Measurements from ENCODE around the gene RRAS2. TPM values are rescaled to one million over a fixed set of nuclear protein-coding genes. Genes with fewer than 3 reads are reported as not detected.

RRAS2 gene
- total and polyA plus RNA-seq, 9 of the 15 experiments (the other 6 are each of a cell fraction or from before 2014, with no cell fraction given) = 9.4 to 47.5 (median 37.6) TPM

DNA sequence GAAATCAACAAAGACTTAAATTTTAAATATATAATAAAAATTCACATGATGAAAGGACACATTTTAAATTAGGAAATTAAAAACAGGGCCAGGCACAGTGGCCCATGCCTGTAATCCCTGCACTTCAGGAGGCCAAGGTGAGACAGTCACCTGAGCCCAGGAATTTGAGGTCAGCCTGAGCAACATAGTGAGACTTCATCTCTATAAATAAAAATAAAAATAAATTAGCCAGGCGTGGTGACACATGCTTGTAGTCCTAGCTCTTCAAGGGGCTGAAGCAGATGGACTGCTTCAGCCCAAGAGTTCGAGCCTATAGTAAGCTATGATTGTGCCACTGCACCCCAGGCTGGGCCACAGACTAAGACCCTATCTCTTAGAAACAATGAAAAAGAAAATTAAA lies 29.3 kb downstream of the RRAS2 start:
- WGBS (ENCODE audit: insufficient coverage, low coverage, missing lambda C conversion rate) = 63% methylated on average over 2 of the region's 2 CpGs
- peaks cover 53% of the 10 kb centered on the region for H3K79me2 ChIP-seq (ENCODE audit: control insufficient read depth, insufficient read depth, low read length)
- no peak for TF ChIP-seq NCOA6 (IDR thresholded peaks at IDR 0.05)
- TF ChIP-seq MIER1 (IDR thresholded peaks at IDR 0.05; ENCODE audit: low read depth) = no peak
- no peak for TF ChIP-seq ZNF12 (CRISPR knock-in tag; IDR thresholded peaks at IDR 0.05)
- TF ChIP-seq SIN3A (IDR thresholded peaks at IDR 0.05; ENCODE audit: borderline replicate concordance in 2 of 2, control insufficient read depth in 1 of 2, low read depth in 2 of 2, low read length in 2 of 2) = no peak
- TF ChIP-seq, protein P1, sequence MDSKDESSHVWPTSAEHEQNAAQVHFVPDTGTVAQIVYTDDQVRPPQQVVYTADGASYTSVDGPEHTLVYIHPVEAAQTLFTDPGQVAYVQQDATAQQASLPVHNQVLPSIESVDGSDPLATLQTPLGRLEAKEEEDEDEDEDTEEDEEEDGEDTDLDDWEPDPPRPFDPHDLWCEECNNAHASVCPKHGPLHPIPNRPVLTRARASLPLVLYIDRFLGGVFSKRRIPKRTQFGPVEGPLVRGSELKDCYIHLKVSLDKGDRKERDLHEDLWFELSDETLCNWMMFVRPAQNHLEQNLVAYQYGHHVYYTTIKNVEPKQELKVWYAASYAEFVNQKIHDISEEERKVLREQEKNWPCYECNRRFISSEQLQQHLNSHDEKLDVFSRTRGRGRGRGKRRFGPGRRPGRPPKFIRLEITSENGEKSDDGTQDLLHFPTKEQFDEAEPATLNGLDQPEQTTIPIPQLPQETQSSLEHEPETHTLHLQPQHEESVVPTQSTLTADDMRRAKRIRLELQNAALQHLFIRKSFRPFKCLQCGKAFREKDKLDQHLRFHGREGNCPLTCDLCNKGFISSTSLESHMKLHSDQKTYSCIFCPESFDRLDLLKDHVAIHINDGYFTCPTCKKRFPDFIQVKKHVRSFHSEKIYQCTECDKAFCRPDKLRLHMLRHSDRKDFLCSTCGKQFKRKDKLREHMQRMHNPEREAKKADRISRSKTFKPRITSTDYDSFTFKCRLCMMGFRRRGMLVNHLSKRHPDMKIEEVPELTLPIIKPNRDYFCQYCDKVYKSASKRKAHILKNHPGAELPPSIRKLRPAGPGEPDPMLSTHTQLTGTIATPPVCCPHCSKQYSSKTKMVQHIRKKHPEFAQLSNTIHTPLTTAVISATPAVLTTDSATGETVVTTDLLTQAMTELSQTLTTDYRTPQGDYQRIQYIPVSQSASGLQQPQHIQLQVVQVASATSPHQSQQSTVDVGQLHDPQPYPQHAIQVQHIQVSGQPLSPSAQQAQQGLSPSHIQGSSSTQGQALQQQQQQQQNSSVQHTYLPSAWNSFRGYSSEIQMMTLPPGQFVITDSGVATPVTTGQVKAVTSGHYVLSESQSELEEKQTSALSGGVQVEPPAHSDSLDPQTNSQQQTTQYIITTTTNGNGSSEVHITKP (IDR thresholded peaks at IDR 0.05; ENCODE audit: partially characterized antibody) = no peak
- TF ChIP-seq NR2C2 (CRISPR knock-in tag; IDR thresholded peaks at IDR 0.05) = no peak
- TF ChIP-seq NR2C2 (tag; IDR thresholded peaks at IDR 0.05) = no peak
- no peak for TF ChIP-seq PPARD (CRISPR knock-in tag; IDR thresholded peaks at IDR 0.05)
- no peak for TF ChIP-seq CAMTA2 (CRISPR knock-in tag; conservative IDR thresholded peaks at IDR 0.05)
- TF ChIP-seq GTF2F1 (IDR thresholded peaks at IDR 0.05; ENCODE audit: low read depth, low read length) = no peak
- TF ChIP-seq SMC3 (conservative IDR thresholded peaks at IDR 0.05; ENCODE audit: insufficient read depth, low read depth, low read length) = no peak
- no peak for TF ChIP-seq ATF6 (CRISPR knock-in tag; IDR thresholded peaks at IDR 0.05)
- no peak for TF ChIP-seq STAT5A (IDR thresholded peaks at IDR 0.05; ENCODE audit: borderline replicate concordance, low read length)
- no peak for TF ChIP-seq SOX6 (IDR thresholded peaks at IDR 0.05)
- no peak for TF ChIP-seq PML (IDR thresholded peaks at IDR 0.05; ENCODE audit: low read length)
- no peak for TF ChIP-seq ETV6 (IDR thresholded peaks at IDR 0.05; ENCODE audit: borderline replicate concordance in 1 of 2, low read depth in 2 of 2, low read length in 1 of 2)
- no peak for TF ChIP-seq ETV6 (CRISPR knock-in tag; IDR thresholded peaks at IDR 0.05; ENCODE audit: borderline replicate concordance)

More for the DNA sequence above, 29.3 kb downstream of the RRAS2 start:
- Histone ChIP-seq H2AFZ (ENCODE audit: low read depth, low read length) (no peak overlapping the region), H3K9ac (ENCODE audit: insufficient read depth in 1 of 2, low read depth in 2 of 2, low read length in 2 of 2) (no peak overlapping the region), H3K4me3 (no peak overlapping the region), H3K4me1 (replicated peaks in 1 of 2; ENCODE audit: control insufficient read depth in 2 of 2, insufficient read depth in 2 of 2, low read length in 2 of 2) (no peaks in the 10 kb centered on the region), H3K9me3 (replicated peaks; ENCODE audit: control insufficient read depth, insufficient read depth, low read depth, low read length) (no peaks in the 10 kb centered on the region), H3K4me2 (ENCODE audit: insufficient read depth, low read length) (no peak overlapping the region), H3K36me3 (ENCODE audit: control insufficient read depth, insufficient read depth, low read length) (no peaks in the 10 kb centered on the region), H3K27ac (ENCODE audit: extremely low read depth, low read depth, low read length) (no peak overlapping the region), H4K20me1 (replicated peaks; ENCODE audit: control insufficient read depth, insufficient read depth, low read length) (no peaks in the 10 kb centered on the region), H3K27me3 (ENCODE audit: control insufficient read depth in 2 of 2, insufficient read depth in 2 of 2, low read length in 2 of 2) (no peaks in the 10 kb centered on the region), H3K9me1 (ENCODE audit: control insufficient read depth, insufficient read depth, low read length) (no peaks in the 10 kb centered on the region)
- no TSS peak for BruUV-seq (replicated peaks)
- FAIRE-seq = no peak
- ChIA-PET POLR2A (interaction anchor here (1.6 kb wide), 1 partner anchor 9 kb away, joined by 7 read pairs; no protein-coding TSS in a partner anchor), CTCF (ENCODE audit: low intra/inter-chr PET ratio) (no interaction called here)
- DNase-seq (ENCODE audit: extremely low read depth in 1 of 4, low spot score in 3 of 4) = no peak
- intact Hi-C loops (cut with micrococcal nuclease) = no loop called here
- in situ Hi-C loops (cut with MboI) = no loop called here
- ATAC-seq = no peak
